Measurements from ENCODE around the gene CCL23.
"Not testable (repeated sequence)": the region's sequence is repeated elsewhere in the genome, so short reads cannot be mapped to it uniquely, and the experiment has no call there.

CCL23 gene

DNA sequence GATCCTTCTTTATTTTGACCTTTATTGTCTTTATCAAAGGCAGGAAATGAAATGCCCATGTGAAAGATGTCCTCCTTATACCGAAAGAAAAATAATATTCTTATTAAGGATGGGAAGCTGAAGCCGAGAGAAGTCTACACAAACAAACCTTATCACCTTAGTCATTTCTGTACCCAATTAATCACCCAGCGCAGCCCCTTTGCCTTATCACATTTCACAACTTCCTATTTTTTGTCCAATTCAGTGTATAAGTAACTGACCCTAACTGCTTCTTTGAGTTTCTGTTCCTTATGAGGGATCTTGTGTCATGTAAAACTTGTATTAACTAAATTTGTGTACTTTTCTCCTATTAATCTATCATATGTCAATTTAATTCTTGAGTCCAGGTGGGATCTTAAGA lies 16.4 kb upstream of the CCL23 start:
- H3K27me3 Mint-ChIP-seq (ENCODE audit: low read depth, poor library complexity), result peaks cover 17% of the 10 kb centered on the region
- H3K4me1 Mint-ChIP-seq, result no peaks in the 10 kb centered on the region
- TF ChIP-seq, protein P1, sequence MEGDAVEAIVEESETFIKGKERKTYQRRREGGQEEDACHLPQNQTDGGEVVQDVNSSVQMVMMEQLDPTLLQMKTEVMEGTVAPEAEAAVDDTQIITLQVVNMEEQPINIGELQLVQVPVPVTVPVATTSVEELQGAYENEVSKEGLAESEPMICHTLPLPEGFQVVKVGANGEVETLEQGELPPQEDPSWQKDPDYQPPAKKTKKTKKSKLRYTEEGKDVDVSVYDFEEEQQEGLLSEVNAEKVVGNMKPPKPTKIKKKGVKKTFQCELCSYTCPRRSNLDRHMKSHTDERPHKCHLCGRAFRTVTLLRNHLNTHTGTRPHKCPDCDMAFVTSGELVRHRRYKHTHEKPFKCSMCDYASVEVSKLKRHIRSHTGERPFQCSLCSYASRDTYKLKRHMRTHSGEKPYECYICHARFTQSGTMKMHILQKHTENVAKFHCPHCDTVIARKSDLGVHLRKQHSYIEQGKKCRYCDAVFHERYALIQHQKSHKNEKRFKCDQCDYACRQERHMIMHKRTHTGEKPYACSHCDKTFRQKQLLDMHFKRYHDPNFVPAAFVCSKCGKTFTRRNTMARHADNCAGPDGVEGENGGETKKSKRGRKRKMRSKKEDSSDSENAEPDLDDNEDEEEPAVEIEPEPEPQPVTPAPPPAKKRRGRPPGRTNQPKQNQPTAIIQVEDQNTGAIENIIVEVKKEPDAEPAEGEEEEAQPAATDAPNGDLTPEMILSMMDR (IDR thresholded peaks at IDR 0.05), result no peak
- H3K27ac Mint-ChIP-seq, result no peak overlapping the region
- H3K9me3 Mint-ChIP-seq, result no peaks in the 10 kb centered on the region
- H3K4me3 Mint-ChIP-seq, result no peak overlapping the region
- no peak for DNase-seq
- no peaks in the 10 kb centered on the region for H3K36me3 Mint-ChIP-seq (ENCODE audit: low read depth)

DNA sequence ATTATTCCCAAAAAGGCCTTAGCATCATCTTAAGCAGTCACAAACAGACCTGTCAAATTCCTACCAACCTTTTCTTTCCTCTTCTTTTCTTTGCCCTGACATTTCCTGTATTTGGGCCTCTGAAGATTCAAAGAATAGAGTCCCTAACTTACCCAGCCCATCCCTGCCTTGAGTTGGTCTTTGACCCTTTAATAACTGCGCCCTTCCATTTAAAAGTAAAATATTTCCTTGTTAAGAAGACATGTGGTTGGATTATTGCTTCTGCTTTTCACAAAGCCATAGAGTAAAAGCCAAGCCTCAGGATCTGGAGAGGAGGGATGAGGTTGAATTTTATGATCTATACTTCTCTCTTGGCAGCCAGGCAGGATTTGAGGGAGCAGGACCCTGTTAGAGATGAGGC lies 13.2 kb upstream of the CCL23 start:
- TF ChIP-seq, protein P1 (IDR thresholded peaks at IDR 0.05), result no peak
- no peaks in the 10 kb centered on the region for H3K4me1 Mint-ChIP-seq
- H3K27me3 Mint-ChIP-seq (ENCODE audit: low read depth, poor library complexity), result peaks cover 30% of the 10 kb centered on the region
- H3K27ac Mint-ChIP-seq, result no peak overlapping the region
- no peaks in the 10 kb centered on the region for H3K9me3 Mint-ChIP-seq
- H3K4me3 Mint-ChIP-seq, result no peak overlapping the region
- no peak for DNase-seq
- no peaks in the 10 kb centered on the region for H3K36me3 Mint-ChIP-seq (ENCODE audit: low read depth)

DNA sequence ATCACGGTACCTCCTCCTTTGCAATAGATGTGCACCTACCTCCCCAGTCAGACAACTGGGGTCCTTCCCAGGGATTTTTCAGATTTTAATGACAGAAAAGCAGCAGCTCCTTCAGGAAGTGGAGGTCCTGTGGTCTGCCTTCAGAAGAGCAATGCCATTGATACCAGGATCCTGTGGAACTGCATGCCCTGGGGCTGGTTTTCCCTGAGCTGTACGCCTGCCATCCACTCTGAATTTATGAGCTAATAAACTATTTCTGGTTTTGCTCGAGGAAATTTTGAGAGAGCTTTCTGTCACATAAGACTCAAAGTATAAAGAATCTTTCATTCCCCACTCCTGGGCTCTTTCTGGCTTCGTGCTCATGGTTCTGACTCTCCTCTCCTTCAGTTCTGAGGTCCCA lies 10.0 kb upstream of the CCL23 start:
- Mint-ChIP-seq H3K4me1 (no peaks in the 10 kb centered on the region), H3K9me3 (no peaks in the 10 kb centered on the region), H3K4me3 (no peak overlapping the region), H3K27ac (no peak overlapping the region), H3K36me3 (ENCODE audit: low read depth) (no peaks in the 10 kb centered on the region), H3K27me3 (ENCODE audit: low read depth, poor library complexity) (peaks cover 29% of the 10 kb centered on the region)
- TF ChIP-seq, protein P1 (IDR thresholded peaks at IDR 0.05), result no peak
- no peak for DNase-seq

DNA sequence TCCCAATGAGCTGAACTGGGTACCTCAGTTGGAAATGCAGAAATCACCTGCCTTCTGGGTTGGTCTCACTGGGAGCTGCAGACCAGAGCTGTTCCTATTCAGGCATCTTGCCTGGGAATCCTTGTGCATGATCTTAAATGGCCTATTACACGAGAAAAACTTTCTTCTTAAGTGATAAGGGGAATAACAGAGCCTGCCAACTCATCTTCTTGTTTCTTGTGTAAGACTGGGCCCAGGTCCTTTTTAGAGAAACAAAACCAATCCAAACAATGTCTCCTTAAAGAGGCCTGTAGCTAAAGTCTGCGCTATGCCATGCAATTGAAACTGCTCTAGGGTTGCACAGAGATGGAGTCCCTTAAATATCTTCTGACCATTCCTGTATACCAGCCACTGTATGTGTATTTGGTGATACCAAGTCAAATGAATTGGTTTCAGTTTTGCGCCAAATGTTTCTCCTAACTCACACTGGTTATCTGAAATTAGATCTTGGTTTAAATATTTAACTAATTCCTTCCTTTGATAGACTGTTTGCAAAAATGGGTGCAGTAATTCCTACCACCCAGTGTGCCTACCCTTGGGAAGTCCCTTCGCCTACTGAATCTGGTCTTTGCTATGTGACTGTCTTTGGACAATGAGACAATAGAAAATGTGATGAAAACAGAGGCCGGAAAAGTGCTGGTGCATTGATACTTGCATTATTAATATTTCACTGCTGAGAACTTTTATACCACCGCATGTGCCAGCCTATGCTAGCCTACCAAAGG lies 6.5 kb upstream of the CCL23 start:
- no peaks in the 10 kb centered on the region for H3K9me3 Mint-ChIP-seq

DNA sequence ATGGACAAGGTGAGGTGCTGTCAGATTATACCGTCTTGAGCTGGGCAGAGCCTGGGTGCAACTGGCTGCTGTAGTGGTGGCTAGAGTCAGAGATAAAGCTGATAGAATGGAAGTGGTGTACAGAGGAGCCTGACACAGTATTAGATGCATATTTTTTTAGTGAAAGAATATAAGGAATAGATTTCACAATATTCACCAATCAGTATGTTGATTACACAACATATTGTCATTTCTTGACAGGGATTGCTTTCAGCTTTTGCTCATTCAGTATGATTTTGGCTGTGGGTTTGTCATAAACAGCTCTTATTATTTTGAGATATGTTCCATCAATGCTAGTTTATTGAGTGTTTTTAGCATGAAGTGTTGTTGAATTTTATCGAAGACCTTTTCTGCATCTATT lies 1.7 kb upstream of the CCL23 start:
- Mint-ChIP-seq H3K27ac (no peak overlapping the region), H3K4me3 (no peak overlapping the region), H3K9me3 (no peaks in the 10 kb centered on the region), H3K36me3 (ENCODE audit: low read depth) (no peaks in the 10 kb centered on the region), H3K4me1 (no peaks in the 10 kb centered on the region), H3K27me3 (ENCODE audit: low read depth, poor library complexity) (peaks cover 42% of the 10 kb centered on the region)
- TF ChIP-seq, protein P1 (IDR thresholded peaks at IDR 0.05), result no peak
- DNase-seq, result no peak

More for the DNA sequence above, 6.5 kb upstream of the CCL23 start:
- H3K4me1 Mint-ChIP-seq, result no peaks in the 10 kb centered on the region
- peaks cover 46% of the 10 kb centered on the region for H3K27me3 Mint-ChIP-seq (ENCODE audit: low read depth, poor library complexity)
- no peak overlapping the region for H3K27ac Mint-ChIP-seq
- no peak for DNase-seq
- H3K36me3 Mint-ChIP-seq (ENCODE audit: low read depth), result no peaks in the 10 kb centered on the region
- no peak overlapping the region for H3K4me3 Mint-ChIP-seq
- TF ChIP-seq, protein P1 (IDR thresholded peaks at IDR 0.05), result no peak

DNA sequence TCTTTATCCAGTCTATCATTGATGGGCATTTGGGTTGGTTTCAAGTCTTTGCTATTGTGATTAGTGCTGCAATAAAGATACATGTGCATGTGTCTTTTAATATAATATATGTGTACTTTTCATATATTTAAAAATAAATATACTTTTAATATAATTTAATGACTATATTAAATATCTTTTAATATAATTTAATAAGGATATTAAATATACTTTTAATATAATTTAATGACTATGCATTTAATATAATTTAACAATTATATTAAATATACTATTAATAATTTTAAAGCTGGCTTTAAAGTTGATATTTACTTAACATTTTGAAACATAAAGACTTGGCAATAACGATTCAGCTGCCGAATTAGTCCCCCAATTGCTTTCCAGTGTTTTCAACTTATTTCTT lies 1.2 kb downstream of the CCL23 start:
- H3K4me1 Mint-ChIP-seq, result no peaks in the 10 kb centered on the region
- H3K9me3 Mint-ChIP-seq, result peaks cover 14% of the 10 kb centered on the region
- no peak overlapping the region for H3K4me3 Mint-ChIP-seq
- TF ChIP-seq, protein P1 (IDR thresholded peaks at IDR 0.05), result no peak
- no peaks in the 10 kb centered on the region for H3K36me3 Mint-ChIP-seq (ENCODE audit: low read depth)
- no peak for DNase-seq
- H3K27ac Mint-ChIP-seq, result no peak overlapping the region
- peaks cover 47% of the 10 kb centered on the region for H3K27me3 Mint-ChIP-seq (ENCODE audit: low read depth, poor library complexity)

DNA sequence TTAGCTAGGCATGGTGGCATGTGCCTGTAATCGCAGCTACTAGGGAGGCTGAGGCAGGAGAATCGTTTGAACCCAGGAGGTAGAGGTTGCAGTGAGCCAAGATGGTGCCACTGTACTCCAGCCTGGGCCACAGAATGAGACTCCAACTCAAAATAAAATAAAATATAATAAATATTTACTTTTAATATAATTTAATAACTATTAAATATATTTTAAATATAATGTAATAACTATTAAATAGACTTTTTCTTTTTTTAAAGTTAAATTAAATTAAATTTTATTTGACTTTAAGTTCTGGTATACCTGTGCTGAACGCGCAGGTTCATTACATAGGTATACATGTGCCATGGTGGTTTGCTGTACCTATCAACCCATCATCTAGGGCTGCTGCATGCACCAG lies 1.9 kb downstream of the CCL23 start:
- not testable (repeated sequence) for H3K36me3 Mint-ChIP-seq (ENCODE audit: low read depth); H3K4me1 Mint-ChIP-seq; DNase-seq; H3K27ac Mint-ChIP-seq; H3K4me3 Mint-ChIP-seq
- Mint-ChIP-seq H3K27me3 (ENCODE audit: low read depth, poor library complexity) (peaks cover 48% of the 10 kb centered on the region), H3K9me3 (peaks cover 21% of the 10 kb centered on the region)

All from nephron progenitor cell (in vitro differentiated cells).